Fibroblast of lung (primary cell): ENCODE measurements around the gene RTN1.

Experiments used
- CTCF ChIP-seq, 2 donors: IDR thresholded peaks in 1 of 2; conservative IDR thresholded peaks in 1 of 2; 1 replicate in 1 of 2; 2 replicates in 1 of 2; pipeline ENCODE4 v1.5.1; 2011 to 2012; ENCODE audit warnings: low read length in 2 of 2, control low read depth in 1 of 2, inconsistent platforms in 1 of 2, low read depth in 1 of 2, mild to moderate bottlenecking in 1 of 2
- EZH2 ChIP-seq: IDR thresholded peaks from 2 replicates; pipeline ENCODE4 v1.5.1; 2012; ENCODE audit warnings: low read length, control low read depth, mild to moderate bottlenecking; ENCODE audit errors: missing control alignments

- TF ChIP-seq CTCF (conservative IDR thresholded peaks at IDR 0.05 in 1 of 2, IDR thresholded peaks at IDR 0.05 in 1 of 2; ENCODE audit: low read depth in 1 of 2, low read length in 2 of 2) (no peak), EZH2 (no peak)
Observed at GRCh38 chr14:59630288-59630963, 240.2 kb downstream of the RTN1 start.
